ENCODE results near the gene ASTL. TPM values are rescaled to one million over a fixed set of nuclear protein-coding genes. Genes with fewer than 3 reads are reported as not detected.
A peak's percentile ranks its signal among the peaks of the same experiment; 100 is the strongest.

ASTL gene
- polyA plus RNA-seq, 1 donor from 2014 or later, result not detected

DNA sequence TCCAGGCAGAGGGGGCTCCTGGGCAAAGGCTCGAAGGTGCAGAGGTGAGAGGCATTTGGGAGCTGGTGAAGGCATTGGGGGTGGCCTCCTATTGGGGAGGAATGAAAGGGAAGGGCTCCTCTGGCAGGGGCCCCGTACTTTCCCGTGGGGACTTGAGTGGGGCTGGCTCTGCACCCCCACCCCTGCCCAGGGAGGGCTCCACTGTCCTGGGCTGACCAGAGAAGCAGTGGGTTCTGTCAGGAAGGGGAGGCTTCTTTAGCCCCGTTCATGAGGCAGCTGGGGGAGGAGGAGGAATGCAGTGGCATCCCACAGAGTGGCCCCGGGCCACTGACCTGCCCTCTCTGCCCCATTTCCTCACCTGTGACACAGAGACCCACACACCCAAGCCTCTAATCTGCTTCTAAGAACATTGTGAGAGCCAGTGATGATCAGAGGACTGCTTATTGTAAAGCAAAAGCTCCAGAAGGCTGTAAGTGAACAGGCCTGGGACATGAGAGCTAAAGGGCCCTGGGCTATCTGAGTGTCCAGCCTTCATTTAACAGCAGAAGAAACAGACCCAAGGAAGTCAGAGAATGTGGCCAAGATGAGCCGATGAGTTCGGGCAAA, 65.0 kb downstream of the ASTL start:
- no peaks in the 10 kb centered on the region for H3K4me1 Mint-ChIP-seq

More for the DNA sequence above, 65.0 kb downstream of the ASTL start:
- H3K9me3 Mint-ChIP-seq, result peaks cover 7 to 19% (median 11%) of the 10 kb centered on the region in 3 donors
- peaks cover 2% of the 10 kb centered on the region for H3K27me3 Mint-ChIP-seq
- peak overlapping the region in 1 of 3 donors; percentile 59 for H3K27ac Mint-ChIP-seq
- no peaks in the 10 kb centered on the region for H3K36me3 Mint-ChIP-seq
- H3K4me3 Mint-ChIP-seq, result no peak overlapping the region

Other genes with a start within 250 kb of the ASTL start
- gene ANKRD36C, start 146.7 kb downstream of the ASTL start, polyA plus RNA-seq, result 15.6 TPM
- 8.6 TPM for gene GPAT2, start 103.6 kb downstream of the ASTL start, polyA plus RNA-seq
- gene ADRA2B, start 21.9 kb downstream of the ASTL start, polyA plus RNA-seq, result not detected
- gene DUSP2, start 6.9 kb upstream of the ASTL start, polyA plus RNA-seq, result 55.6 TPM
- gene STARD7, start 70.3 kb upstream of the ASTL start, polyA plus RNA-seq, result 193 TPM
- 41.7 TPM for gene TMEM127, start 127.5 kb upstream of the ASTL start, polyA plus RNA-seq
- gene CIAO1, start 127.7 kb upstream of the ASTL start, polyA plus RNA-seq, result 83.5 TPM
- 79.3 TPM for gene SNRNP200, start 167.0 kb upstream of the ASTL start, polyA plus RNA-seq
- 4.4 TPM for gene ITPRIPL1, start 186.8 kb upstream of the ASTL start, polyA plus RNA-seq
- gene NCAPH, start 197.3 kb upstream of the ASTL start, polyA plus RNA-seq, result 1.5 TPM

All from IgD-negative memory B cell (primary cell).